ENCODE data around the gene SLC7A10. TPM values are rescaled to one million over a fixed set of nuclear protein-coding genes. Genes with fewer than 3 reads are reported as not detected.

SLC7A10 gene
- total RNA-seq, 2 donors from 2014 or later: not detected

GRCh38 chr19:33208371-33208895 lies 17.2 kb downstream of the SLC7A10 start:
- no peak for TF ChIP-seq CTCF (IDR thresholded peaks at IDR 0.05)
- Histone ChIP-seq H3K4me1 (no peaks in the 10 kb centered on the region), H3K36me3 (no peaks in the 10 kb centered on the region), H3K27me3 (no peaks in the 10 kb centered on the region), H3K9me3 (no peaks in the 10 kb centered on the region), H3K27ac (no peak overlapping the region), H3K9ac (ENCODE audit: low read depth in 2 of 2, low read length in 2 of 2) (no peak overlapping the region), H3K4me3 (no peak overlapping the region)
- DNase-seq: no peak
- intact Hi-C loops (cut with DNase I): no loop called here

GRCh38 chr19:33207903-33208302 lies 17.7 kb downstream of the SLC7A10 start:
- no peaks in the 10 kb centered on the region for H3K36me3 ChIP-seq
- H3K4me3 ChIP-seq: no peak overlapping the region
- no peak for DNase-seq
- no peaks in the 10 kb centered on the region for H3K9me3 ChIP-seq
- no peaks in the 10 kb centered on the region for H3K27me3 ChIP-seq
- no peak overlapping the region for H3K9ac ChIP-seq (ENCODE audit: low read depth in 2 of 2, low read length in 2 of 2)
- H3K4me1 ChIP-seq: no peaks in the 10 kb centered on the region
- H3K27ac ChIP-seq: no peak overlapping the region
- intact Hi-C loops (cut with DNase I): no loop called here
- no peak for TF ChIP-seq CTCF (IDR thresholded peaks at IDR 0.05)

GRCh38 chr19:33207040-33207620 lies 18.5 kb downstream of the SLC7A10 start:
- H3K4me3 ChIP-seq: no peak overlapping the region
- H3K9me3 ChIP-seq: no peaks in the 10 kb centered on the region
- no peaks in the 10 kb centered on the region for H3K4me1 ChIP-seq
- intact Hi-C loops (cut with DNase I): no loop called here
- no peak overlapping the region for H3K9ac ChIP-seq (ENCODE audit: low read depth in 2 of 2, low read length in 2 of 2)
- no peak overlapping the region for H3K27ac ChIP-seq
- DNase-seq: no peak
- H3K27me3 ChIP-seq: no peaks in the 10 kb centered on the region
- no peaks in the 10 kb centered on the region for H3K36me3 ChIP-seq
- no peak for TF ChIP-seq CTCF (IDR thresholded peaks at IDR 0.05)

DNA sequence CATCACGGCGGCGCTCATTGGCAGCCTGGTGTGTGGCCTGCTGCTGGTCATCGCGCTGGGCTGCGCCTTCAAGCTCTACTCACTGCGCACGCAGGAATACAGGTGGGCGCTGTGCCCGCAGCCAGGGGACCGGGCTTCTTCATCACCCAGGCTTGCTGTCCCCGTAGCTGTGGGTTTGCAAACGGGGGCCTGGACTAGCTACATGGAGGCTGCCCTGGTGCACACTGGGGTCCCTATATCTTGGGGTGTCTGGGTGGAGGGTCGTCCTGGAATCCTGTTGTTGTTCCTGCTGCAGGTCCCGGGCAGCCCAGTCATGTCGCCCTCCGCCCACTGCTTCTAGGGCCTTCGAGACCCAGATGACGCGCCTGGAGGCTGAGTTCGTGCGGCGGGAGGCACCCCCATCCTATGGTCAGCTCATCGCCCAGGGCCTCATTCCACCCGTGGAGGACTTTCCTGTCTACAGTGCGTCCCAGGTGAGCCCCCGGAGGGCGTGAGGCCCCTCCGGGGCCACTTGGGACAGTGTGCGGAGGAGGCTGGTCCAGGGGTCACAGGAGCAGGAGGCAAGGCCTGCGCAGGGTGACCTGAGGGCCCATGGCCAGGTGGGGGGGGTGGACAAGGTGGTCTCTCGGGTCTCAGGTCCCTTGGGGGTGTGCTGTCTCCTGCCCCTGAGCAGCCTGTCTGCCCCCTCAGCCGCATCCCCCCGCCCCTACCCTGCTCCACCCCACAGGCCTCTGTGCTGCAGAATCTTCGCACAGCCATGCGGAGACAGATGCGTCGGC lies 19.2 kb downstream of the SLC7A10 start:
- intact Hi-C loops (cut with DNase I): no loop called here
- Histone ChIP-seq H3K27ac (no peak overlapping the region), H3K27me3 (no peaks in the 10 kb centered on the region), H3K36me3 (no peaks in the 10 kb centered on the region), H3K4me3 (no peak overlapping the region), H3K9ac (ENCODE audit: low read depth in 2 of 2, low read length in 2 of 2) (no peak overlapping the region), H3K9me3 (no peaks in the 10 kb centered on the region), H3K4me1 (no peaks in the 10 kb centered on the region)
- no peak for TF ChIP-seq CTCF (IDR thresholded peaks at IDR 0.05)
- no peak for DNase-seq

GRCh38 chr19:33205531-33206260 lies 20.0 kb downstream of the SLC7A10 start:
- H3K27ac ChIP-seq: no peak overlapping the region
- intact Hi-C loops (cut with DNase I): no loop called here
- TF ChIP-seq CTCF (IDR thresholded peaks at IDR 0.05): no peak
- DNase-seq: no peak
- H3K4me1 ChIP-seq: no peaks in the 10 kb centered on the region
- no peaks in the 10 kb centered on the region for H3K27me3 ChIP-seq
- no peaks in the 10 kb centered on the region for H3K9me3 ChIP-seq
- H3K36me3 ChIP-seq: no peaks in the 10 kb centered on the region
- H3K4me3 ChIP-seq: no peak overlapping the region
- no peak overlapping the region for H3K9ac ChIP-seq (ENCODE audit: low read depth in 2 of 2, low read length in 2 of 2)
